ENCODE results near the gene RDX.

DNA sequence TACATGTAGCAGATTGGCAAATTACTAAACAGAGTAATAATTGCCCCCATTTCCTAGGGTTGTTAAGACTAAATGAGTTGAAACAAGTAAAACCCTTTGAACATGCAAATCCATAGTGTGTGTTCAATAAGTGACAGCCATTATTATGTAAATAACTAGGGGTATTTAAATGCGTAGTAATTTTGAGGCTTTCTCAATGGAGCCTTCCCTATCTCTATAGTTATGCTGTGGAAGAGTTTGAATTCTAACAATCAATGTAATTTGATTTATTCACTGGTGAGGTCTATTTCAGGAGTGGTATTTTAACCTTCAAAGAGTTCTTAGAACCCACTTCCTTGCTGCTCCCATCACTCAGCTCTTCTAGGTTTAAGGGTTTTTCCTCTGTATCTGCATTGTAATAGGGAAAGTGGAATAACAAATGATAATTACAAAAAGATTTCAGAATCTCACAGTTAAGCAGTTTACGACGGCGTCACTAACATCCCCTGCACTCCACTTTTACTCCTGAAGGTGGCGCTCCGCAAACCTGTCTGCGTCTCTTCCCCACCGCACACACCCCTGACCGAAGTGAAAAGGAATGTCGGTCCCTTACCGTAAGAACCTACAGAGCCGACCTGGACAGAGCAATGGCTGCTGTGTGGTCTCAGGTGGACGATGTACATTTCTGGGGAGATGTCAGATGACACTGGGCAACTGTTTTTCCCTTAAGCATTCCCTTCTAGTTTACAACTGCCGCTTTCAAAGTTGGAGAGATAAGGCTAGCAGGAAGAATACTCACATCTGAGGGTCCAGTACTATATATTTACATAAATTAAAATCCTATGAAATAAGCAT lies 122.4 kb downstream of the RDX start:
- TF ChIP-seq, protein P1, sequence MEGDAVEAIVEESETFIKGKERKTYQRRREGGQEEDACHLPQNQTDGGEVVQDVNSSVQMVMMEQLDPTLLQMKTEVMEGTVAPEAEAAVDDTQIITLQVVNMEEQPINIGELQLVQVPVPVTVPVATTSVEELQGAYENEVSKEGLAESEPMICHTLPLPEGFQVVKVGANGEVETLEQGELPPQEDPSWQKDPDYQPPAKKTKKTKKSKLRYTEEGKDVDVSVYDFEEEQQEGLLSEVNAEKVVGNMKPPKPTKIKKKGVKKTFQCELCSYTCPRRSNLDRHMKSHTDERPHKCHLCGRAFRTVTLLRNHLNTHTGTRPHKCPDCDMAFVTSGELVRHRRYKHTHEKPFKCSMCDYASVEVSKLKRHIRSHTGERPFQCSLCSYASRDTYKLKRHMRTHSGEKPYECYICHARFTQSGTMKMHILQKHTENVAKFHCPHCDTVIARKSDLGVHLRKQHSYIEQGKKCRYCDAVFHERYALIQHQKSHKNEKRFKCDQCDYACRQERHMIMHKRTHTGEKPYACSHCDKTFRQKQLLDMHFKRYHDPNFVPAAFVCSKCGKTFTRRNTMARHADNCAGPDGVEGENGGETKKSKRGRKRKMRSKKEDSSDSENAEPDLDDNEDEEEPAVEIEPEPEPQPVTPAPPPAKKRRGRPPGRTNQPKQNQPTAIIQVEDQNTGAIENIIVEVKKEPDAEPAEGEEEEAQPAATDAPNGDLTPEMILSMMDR (conservative IDR thresholded peaks at IDR 0.05; ENCODE audit: low read length): peak; percentile 87
- TF ChIP-seq EZH2phosphoT487 (IDR thresholded peaks at IDR 0.05; ENCODE audit: borderline replicate concordance, low read depth, low read length): no peak

Data from OCI-LY7 (cell line).